CD4-positive, alpha-beta T cell treated with Interleukin-17A for 4 hours (primary cell): Measurements from ENCODE around the gene SLC25A45.
"Not testable (repeated sequence)": the region's sequence is repeated elsewhere in the genome, so short reads cannot be mapped to it uniquely, and the experiment has no call there.

Source experiments
- DNase-seq: peaks from one replicate; pipeline ENCODE4 v3.0.0-alpha.2; 2020; ENCODE audit warnings: mixed read lengths

SLC25A45 gene

DNA sequence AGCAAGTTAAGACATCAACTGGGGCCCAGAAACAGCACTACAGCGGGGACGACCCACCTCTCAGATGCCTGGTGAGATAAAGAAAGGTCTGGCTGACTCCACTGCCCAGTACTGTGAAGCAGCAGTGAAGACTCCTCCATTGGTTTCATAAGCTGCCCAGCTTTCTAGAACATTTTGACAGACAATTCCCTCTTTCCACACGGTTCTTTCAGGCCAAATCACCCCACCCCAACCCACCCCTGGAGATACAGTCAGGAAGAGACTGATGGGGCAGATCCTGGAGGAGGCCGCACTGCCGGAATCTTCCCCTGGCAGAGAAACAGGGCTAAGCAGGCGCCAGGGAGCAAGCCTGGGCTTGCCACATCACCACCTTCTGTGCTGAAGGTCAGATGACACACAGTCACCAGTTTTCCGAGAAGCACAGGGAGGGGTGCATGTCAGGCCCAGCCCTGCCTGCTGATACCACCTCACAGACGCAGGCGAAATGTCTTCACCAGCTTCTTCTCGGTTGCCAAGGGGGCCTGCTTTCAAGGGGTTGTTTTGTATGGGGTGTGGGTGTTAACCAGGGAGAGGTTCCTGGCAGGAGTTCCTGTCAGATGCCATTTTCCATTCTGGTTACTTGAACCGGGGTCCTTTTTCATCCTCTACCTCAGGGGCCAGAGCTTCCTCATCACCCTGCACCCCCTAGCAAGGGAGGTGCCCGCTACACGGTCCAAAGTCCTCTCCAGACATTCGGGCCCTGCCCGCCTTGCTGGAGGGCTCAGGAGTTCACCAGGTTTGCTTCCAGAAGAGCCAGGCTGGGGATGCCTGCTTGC lies 38.7 kb upstream of the SLC25A45 start:
- DNase-seq = peak; percentile 86

GRCh38 chr11:65420506-65420905 lies 38.1 kb upstream of the SLC25A45 start:
- peak; percentile 4 for DNase-seq

DNA sequence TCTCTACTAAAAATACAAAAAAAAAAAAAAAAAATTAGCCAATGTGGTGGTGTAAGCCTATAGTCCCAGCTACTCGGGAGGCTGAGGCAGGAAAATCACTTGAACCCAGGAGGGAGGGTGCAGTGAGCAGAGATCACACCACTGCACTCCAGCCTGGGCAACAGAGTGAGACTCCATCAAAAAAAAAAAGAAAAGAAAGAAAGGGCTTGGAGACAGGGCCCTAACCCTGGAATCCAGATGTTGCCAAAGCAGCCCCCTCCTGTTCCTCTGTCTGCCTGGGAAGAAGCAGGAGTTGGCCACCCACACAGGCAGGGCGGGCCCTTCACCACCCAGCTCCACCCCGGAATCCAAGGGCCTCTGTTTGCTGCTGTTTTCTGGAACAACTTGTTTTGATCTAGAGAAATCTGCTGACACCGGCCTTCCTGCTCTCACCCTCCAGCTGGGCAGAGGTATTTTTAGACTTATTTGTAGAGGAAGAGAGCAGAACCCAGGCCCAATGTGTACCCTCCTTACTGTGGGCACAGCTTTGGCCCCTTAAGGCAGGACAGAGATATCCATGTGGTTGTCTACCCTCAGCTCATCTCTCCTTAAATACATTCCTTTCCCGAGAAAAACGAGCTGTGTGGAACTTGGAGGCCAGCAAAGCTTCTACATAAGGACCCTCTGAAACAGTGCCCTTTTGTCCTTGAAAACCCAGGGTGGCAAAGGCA lies 37.5 kb upstream of the SLC25A45 start:
- peak; percentile 75 for DNase-seq

- no peak for DNase-seq
Observed at GRCh38 chr11:65419460-65419771, 37.0 kb upstream of the SLC25A45 start.

GRCh38 chr11:65418681-65419459 lies 36.4 kb upstream of the SLC25A45 start:
- peak; percentile 81 for DNase-seq

- peak; percentile 41 for DNase-seq
Observed at GRCh38 chr11:65418431-65418680, 35.9 kb upstream of the SLC25A45 start.

DNA sequence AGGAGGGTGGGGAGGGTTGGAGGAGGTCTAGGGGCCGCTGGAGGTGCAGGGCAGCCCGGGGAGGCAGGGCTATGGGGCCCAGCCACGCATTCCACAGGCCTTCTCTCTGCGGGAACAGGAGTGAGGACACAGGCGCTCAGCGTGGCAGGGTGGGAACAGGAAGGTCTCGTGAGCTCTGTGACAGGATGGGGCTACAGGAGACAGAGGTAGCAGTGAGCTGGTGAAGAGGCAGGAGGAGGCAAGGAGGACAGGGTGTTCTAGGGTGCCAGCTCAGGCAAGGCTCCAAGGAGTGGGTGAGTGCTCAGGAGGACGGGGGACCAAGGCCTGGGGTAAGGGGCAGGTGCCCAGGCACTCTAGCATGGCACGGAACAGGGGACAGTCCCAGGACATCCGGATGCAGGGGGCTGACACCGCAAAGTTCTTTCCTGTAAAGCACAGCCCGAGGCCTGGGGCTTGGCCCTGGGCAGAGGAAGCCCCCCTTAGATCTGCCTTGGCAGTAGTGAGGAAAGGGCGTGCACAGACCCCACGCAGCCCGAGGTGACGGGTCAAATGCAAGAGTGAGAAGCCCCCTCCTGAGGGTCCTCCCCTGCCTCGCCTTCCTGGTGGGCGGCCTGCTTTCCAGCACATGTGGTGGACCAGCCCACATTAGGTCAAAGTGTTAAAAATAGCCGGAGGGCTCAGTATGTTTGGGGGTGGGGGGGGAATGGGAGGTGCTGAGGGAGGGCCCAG lies 35.4 kb upstream of the SLC25A45 start:
- peak; percentile 67 for DNase-seq

GRCh38 chr11:65416841-65417701 lies 34.6 kb upstream of the SLC25A45 start:
- peak; percentile 55 for DNase-seq

DNA sequence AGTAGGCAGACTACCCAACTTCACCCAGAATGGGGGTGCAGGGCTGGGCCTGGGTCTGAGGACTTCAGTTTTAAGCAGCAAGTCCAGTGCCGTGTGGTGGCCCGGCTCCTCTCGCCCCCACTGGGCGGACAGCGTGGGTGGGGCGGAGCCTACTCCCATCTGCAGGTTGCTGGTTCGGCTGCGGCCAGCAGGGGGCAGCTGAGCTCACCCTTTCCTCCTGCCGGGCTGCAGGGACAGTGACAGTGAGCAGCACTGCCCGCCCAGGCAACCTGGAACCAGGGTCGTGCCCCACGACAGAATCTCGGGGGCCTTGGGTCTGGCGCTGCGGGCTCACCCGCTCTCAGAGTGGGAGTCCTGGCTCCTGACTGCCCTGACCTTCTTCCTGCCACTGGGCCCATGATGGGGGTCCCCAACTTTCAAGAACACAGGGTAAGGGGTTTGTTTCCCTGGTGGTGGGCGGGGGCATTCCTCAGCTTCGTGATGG lies 33.9 kb upstream of the SLC25A45 start:
- DNase-seq = peak; percentile 95

DNA sequence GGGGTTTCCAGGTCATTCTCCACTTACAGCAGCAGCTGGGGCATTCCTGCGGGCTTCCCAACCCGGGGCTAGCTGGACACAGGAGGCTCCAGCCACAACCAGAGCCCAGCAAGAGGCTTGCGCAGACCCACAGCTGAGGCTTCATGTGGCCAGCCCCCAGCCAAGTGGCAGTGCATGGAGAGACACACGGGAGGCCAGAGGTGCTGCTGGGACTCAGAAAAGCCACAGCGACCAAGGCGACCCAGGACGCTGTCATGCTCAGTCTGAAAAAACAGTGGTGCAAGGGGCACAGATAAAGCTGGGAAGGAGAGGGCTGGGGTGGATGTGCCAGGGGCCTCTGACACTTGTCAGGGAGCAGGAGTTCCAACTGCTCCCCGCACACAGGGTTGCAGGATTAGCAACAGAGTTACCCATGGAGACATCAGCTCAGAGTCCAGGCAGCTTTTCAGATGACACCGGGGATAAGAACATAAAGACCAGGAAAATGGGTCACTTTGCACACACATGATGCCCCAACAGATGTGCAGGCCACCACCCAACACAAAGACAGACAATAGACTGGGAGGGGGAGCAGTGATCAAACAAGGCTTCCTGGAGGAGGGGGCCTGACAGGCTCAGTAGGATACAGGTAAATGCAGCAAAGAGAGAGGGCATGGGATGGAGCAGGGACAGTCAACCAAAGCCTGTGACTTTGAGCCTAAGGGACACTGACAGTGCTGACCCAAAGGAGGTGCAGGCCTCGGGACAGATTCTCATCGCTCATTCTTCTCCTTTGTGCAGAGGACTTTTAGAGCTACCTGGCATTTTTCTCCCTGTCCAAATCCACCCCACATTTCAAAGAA lies 33.3 kb upstream of the SLC25A45 start:
- DNase-seq = peak; percentile 2

DNA sequence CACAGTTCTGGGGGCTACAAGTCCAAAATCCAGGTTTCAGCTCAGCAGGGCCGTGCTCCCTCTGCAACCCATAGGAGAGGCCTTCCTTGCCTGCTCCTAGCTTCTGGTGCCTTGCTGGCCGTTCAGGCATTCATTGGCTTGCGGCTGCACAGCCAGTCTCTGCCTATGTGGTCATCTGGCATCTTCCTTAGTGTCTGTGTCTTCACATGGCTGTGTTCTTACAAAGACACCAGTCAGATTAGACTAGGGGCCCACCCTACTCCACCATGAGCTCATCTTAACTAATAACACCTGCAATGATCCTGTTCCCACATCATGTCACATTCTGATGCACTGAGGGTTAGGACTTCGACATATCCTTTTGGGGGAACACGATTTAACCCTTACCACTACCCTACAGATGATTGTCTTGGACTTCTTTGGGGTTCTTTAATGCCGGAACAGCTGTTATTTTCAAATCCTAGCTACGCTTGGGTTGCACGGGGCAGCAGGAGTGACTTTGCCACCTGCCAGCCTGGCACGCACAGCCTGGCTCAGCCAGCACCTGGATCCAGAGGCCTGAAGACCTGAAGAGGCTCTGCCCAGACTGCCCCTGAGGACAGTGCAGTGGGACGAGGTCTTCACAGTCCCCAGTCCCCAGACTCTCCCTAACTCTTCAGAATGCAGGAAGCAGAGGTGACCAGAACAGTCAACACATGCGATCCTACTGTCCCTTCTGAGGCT lies 32.5 kb upstream of the SLC25A45 start:
- DNase-seq = peak; percentile 1

- DNase-seq = not testable (repeated sequence)
Observed at GRCh38 chr11:65413077-65413664, 30.7 kb upstream of the SLC25A45 start.

- DNase-seq = peak; percentile 2
Observed at GRCh38 chr11:65412271-65413076, 30.0 kb upstream of the SLC25A45 start.

DNA sequence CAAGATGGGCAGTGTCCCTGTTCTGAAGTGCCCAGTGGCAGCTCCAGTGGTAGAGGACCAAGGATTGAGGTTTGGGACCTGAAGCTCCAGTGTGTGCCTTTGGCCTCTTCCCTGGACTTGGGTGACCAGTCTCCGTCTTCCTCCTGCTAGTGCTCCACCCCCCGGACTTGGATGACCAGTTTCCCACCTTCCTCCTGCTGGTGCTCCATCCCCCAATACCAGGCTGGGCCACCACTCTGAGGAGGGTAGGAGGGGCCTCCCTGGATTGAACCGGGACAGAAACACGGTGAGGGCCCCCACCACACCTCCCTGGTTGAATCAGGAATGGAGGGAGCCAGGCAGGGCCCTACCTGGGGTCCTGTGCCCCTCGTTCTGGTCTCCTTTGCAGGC lies 29.2 kb upstream of the SLC25A45 start:
- no peak for DNase-seq

GRCh38 chr11:65410936-65411680 lies 28.7 kb upstream of the SLC25A45 start:
- DNase-seq = peak; percentile 1

DNA sequence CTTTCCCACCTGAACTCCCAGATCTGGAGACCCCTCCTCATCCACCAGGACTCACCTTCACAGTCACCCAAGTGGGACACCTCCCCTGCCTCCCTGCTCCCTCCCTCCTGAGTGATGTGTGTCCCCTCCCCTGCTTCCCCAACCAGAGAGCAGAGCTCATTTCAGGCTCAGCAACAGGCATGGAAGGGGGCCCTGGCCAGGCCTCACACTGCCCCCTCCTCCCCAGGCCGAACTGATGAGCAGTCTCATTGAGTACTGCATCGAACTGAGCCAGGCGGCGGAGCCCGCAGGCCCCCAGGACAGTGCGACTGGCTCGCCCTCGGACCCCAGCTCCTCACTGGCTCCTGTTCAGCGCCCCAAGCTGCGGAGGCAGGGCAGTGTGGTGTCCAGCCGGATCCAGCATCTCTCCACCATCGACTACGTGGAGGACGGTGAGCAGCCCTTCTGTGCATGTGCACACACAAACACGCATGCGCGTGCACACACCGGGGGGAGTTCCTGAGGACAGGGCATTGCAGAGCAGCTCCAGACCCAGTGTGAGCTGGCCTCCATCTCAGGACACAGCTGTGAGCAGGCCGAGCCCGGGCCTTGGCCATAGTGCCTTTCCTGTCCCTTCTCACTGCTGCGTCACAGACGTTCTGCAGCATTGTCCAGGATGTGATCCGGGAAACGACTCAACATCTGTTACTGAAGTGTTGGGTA lies 22.3 kb upstream of the SLC25A45 start:
- DNase-seq = no peak

DNA sequence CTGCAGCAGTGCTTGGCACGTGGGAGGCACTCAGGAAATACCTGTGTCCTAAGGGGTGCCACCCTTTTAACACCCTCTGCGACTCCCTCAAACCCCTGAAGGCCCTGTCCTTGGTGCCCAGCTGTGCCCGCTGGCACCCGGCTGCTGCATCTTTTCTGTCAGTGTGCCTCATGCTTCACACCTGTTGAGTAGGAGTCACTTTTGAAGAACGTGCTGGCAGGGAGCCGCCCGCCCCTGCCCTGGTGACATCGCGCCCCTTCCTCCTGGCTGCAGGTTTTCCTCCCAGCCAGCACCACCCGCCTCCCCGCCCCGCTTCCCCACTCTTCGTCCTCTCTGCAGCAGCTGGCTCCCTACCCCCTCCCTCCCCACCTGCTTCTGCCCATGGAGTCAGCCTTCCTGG lies 21.8 kb upstream of the SLC25A45 start:
- no peak for DNase-seq
